IPS-NIHi7 (cell line): Measurements from ENCODE around the gene COL18A1.
"Not testable (repeated sequence)": the region's sequence is repeated elsewhere in the genome, so short reads cannot be mapped to it uniquely, and the experiment has no call there.

Experiments
- DNase-seq: peaks from one replicate; pipeline ENCODE4 v3.0.0; 2012; ENCODE audit warnings: mixed read lengths; ENCODE audit errors: extremely low spot score

The COL18A1 gene

GRCh38 chr21:45557616-45558043, 152.7 kb downstream of the COL18A1 start:
- no peak for DNase-seq

GRCh38 chr21:45558044-45558721, 153.2 kb downstream of the COL18A1 start:
- no peak for DNase-seq

- DNase-seq, result no peak
These were observed 154.5 kb downstream of the COL18A1 start for GRCh38 chr21:45559216-45560105.

- DNase-seq, result no peak
These were observed 155.4 kb downstream of the COL18A1 start for GRCh38 chr21:45560106-45561021.

- not testable (repeated sequence) for DNase-seq
These were observed 156.3 kb downstream of the COL18A1 start for GRCh38 chr21:45561241-45561640.

GRCh38 chr21:45562402-45562801, 157.4 kb downstream of the COL18A1 start:
- peak; percentile 4 for DNase-seq

GRCh38 chr21:45562965-45563364, 158.0 kb downstream of the COL18A1 start:
- DNase-seq, result no peak
